ENCODE results near the gene SSBP2.

DNA sequence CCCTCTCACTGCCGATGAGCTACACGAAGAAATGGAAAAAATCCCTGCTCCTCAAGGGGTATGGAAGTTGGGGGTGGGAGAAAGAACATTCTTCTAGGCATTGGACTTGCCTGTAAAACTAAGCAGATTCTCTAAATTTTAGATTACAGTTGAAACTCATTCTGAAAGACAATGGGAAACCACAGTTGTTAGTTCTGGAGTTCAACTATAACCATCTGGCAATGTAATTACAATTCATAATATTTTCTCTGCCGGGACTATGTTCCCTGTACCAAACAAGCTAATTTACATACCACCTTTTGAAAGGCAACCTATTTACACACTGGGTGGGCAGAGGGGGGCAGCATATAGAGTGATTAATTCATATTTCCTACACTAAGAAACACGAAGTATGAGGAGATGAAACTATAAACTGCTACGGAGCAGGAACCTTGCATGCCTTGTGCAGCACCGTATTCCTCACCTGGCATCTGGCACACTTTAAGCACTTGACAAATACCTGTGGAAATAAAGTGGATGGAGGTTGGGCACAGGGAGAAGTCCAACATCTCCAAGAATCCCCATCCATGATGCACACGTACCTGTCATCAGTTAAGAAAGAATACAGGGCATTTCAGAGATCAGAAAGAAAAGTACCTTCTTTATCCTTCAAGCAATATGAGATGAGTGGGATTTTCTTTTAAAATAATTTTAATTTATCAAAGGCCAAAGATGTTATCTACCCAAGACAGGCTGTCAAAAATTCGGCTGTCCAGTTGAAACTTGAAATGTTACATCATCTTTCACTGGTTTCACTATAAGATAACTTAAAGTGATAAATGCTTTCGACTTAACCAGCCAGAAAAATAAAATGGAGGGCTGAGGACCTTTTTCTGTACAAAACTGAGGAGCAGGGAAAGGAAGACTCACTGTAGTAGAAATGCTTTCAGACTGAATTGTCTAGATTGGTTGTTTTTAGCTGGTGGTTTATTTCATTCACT is 54.2 kb downstream of the SSBP2 start:
- TF ChIP-seq, protein P1, sequence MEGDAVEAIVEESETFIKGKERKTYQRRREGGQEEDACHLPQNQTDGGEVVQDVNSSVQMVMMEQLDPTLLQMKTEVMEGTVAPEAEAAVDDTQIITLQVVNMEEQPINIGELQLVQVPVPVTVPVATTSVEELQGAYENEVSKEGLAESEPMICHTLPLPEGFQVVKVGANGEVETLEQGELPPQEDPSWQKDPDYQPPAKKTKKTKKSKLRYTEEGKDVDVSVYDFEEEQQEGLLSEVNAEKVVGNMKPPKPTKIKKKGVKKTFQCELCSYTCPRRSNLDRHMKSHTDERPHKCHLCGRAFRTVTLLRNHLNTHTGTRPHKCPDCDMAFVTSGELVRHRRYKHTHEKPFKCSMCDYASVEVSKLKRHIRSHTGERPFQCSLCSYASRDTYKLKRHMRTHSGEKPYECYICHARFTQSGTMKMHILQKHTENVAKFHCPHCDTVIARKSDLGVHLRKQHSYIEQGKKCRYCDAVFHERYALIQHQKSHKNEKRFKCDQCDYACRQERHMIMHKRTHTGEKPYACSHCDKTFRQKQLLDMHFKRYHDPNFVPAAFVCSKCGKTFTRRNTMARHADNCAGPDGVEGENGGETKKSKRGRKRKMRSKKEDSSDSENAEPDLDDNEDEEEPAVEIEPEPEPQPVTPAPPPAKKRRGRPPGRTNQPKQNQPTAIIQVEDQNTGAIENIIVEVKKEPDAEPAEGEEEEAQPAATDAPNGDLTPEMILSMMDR (IDR thresholded peaks at IDR 0.05): no peak
- TF ChIP-seq POLR2A (IDR thresholded peaks at IDR 0.05): no peak

Data from thyroid gland (tissue), 4 donors.